CD4-positive, alpha-beta T cell treated with Interferon alpha-2 for 1 hour (primary cell): ENCODE data around the gene CMTM7.

Experiments
- DNase-seq, 2 donors: peaks; one replicate each; pipeline ENCODE4 v3.0.0-alpha.2; 2020 to 2022

The CMTM7 gene, protein sequence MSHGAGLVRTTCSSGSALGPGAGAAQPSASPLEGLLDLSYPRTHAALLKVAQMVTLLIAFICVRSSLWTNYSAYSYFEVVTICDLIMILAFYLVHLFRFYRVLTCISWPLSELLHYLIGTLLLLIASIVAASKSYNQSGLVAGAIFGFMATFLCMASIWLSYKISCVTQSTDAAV

DNA sequence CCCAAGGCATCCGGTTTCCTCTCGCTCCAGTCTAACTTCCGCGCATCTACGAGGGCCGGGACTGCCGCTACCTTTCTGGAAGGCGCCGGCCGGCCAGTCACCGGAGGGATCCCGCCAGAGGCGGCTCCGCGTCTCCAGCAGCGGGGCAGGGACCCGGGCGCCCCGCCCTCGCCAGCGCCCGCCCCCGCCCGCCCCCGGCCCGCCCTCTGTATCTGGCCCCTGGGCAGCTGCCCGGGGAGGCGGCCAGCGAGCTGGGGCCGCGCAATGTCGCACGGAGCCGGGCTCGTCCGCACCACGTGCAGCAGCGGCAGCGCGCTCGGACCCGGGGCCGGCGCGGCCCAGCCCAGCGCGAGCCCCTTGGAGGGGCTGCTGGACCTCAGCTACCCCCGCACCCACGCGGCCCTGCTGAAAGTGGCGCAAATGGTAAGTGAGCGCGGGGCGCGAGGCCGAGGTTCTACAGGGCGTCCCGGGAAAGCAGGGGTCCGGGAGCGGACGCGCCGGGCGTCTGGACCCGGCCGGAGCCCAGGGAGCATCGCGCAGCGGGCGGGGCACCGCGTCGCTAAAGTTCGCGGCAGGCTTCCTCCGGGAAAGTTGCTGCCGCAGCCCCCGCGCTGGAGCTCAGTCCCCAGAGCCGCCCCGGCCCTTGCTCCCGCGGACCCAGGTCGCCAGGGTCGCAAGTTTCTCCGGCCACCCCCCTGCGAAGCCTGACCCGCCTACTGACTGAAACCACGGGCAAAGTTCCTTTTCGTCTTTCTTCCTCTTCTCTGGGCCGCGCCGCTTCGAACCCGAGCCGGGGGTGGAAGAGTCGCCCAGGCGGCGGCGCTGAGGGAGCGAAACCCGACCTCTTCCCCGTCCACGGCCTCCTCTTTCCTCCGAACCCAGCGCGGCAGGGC is at the start of gene CMTM7:
Gene CMTM7, plus strand, starts transcription at position 211 of the 893 bp plus-strand sequence. Its CDS starts 54 bp downstream, at position 265.
- DNase-seq: peak; percentile 62 to 77

DNA sequence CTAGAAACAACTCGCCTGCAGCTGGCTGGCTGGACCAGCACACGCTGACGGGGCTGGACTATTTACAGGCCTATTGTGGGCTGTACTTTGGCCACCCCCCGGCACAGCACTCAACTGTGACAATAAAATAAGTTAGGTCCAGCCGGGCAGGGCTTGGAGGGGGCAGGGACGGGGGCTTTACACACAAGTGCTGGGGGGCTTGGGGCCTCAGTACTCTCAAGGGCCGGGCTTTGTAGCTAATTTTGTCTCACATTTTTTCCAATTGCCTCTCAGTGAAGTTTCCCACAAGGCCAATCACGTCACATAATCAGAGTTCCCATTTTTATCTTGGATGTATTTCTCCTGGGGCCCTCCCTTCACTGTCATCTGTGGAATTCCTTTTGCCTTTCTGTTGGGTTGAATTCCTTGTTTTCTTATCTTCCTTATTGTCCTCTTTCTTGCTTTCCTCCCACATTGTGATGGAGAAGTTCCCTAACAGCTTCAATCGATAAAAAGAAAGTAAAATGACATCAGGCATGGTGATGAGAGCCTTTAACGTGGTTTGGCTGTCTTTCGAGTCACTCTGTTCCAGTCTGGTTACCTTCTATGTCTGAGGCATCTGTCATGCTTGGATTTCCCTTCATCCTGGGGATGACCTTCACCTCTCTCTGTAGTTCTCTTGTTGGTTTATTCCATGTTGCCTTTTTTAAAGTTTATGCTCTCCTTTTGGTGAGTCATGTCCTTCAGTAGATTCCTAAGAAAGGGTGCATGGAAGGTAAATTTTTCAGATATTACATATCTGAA is 44.1 kb upstream of the CMTM7 start:
- DNase-seq: no peak

DNA sequence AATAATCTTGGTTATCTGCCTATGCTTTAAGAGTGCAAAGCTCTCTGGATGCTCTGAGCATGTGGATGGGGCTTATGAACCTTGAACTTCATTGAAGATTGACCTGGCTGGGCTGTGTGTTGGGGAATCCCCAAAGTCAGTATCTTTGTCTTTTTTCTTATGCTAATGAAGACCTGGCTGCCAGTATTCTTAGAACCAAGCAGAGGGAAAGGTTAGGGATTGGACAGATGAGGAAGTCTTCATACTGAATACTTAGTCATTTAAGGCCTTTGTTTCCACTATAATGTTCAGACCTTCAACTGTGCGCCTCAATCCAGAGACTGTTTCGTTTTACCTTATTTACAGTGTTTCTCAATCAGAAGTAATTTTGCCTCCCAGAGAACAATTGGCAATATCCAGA is 42.5 kb upstream of the CMTM7 start:
- DNase-seq: no peak

DNA sequence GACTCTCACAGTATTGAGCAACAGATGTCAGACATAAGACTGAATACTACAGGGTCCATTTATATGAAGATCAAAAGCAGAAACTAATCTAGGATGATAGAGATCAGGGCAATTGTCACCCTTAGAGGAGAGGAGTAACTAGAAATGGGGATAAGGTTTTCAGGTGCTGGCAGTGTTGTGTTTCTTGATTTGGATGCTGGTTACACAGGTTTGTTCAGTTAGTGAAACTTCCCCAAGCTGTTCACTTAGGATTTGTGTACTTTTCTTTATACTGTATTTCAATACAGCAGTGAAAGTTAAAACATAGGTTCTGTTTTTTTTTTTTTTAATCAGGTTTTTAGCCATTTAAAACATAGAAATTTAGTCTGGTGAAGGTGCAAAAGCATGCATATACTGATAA is 39.1 kb upstream of the CMTM7 start:
- no peak for DNase-seq

DNA sequence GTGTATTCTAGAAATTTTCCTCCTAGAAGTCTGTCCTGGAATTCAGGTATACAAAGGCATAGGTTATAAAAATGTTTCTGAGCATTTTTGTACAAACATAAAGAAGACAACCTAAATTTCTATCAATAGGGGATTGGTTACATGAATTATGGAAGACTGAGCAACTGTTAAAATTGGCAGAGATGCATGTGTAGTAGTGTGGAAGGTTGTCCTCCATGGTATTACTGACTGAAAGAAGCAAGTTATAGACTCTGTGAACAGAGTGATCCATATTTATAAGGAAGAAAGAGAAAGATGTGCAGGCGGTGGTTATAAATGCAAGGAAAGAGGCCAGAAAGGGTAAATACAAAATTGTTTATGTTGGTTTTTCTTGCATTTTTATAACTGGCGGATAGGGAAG is 38.3 kb upstream of the CMTM7 start:
- DNase-seq: no peak

DNA sequence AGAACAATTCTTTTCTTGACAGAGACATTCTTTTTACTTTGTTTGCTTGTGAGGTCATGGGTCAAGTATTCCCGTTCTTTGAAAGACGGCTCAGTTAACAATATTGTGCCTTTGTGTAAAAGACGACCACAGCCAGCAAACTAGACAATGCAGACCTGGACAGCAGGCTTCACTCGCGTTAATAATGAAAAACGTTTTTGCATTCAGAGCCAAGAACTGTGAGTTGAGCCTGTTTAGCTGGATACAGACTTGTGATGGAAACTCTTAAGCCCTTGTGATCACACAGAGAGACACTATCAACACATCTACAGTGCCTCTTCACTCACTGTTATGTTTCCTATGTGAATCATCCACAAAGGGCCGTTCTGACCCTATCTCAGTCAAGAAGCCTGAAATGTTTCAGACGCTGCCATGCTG is 37.3 kb upstream of the CMTM7 start:
- no peak for DNase-seq

DNA sequence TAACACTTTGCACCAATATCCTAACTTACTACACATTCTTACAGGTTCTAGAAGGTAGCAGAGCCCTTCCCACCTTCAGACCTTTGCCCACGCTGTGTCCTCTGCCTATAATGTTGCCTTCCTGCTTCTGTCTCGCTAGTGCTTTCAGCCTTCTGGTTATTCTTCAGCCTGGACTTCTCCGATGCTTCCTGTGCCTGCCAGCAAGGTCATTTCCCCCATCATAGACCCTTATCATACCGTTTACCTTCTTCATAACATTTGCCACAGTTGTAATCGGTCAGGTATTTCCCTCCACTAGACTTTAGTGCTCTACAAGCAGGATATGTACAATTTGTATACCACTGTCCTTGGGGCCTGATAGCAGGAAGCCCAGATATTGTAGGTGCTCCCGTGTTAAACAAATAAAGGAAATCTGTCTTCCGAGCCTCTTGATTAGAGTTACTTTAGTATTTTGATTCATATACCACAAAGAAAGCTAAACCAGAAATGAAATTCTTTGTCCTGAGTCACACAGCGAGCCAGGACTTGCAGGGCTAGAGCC is 35.8 kb upstream of the CMTM7 start:
- no peak for DNase-seq

DNA sequence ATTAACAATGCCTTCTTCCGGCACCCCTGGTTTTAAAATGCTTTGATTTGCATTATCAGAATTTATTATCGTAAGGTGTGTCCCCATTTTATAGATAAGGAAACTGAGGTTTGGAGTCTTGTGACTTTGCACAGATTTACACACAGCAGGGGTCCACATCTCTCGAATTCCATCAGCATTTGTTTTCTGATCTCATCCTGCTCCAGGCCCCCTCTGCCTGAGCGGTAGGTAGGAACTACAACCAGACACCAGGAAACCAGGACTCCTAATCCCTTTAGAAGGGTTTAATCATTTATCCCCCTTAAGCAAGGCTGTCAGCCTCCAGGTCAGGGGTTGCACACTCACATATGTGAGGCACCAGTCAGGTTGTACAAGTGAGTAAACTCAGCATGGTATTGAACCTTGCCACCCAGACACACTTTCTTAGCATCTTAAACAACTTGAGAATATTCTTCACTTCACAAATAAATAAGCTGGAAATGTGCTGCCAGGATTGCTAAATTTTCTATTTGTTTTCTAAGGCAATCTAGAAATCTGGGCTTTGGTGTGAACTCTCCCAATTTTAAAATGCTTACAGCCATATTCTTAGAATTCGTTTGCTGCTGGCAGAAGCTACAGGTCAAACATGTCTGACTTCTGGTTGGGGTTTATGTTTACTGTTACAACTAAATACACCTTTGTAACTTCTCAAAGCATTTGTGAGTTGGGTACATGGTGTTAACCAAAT is 31.7 kb upstream of the CMTM7 start:
- DNase-seq: no peak

DNA sequence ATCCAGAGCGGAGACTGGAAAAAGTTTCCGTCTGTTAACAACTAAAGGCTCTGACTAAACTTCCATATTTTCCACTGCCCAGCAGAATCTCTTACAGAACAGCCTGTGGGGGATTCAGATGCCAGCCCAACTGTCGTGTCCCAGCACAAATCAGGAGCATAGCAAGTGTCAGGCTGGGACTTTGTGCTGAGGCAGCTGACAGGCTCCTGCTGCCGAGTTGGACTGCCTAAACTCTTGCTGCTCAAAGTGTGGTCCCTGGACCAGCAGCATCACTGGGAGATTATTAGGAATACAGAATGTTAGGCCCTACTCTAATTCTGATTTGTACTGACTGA is 31.2 kb upstream of the CMTM7 start:
- DNase-seq: no peak

DNA sequence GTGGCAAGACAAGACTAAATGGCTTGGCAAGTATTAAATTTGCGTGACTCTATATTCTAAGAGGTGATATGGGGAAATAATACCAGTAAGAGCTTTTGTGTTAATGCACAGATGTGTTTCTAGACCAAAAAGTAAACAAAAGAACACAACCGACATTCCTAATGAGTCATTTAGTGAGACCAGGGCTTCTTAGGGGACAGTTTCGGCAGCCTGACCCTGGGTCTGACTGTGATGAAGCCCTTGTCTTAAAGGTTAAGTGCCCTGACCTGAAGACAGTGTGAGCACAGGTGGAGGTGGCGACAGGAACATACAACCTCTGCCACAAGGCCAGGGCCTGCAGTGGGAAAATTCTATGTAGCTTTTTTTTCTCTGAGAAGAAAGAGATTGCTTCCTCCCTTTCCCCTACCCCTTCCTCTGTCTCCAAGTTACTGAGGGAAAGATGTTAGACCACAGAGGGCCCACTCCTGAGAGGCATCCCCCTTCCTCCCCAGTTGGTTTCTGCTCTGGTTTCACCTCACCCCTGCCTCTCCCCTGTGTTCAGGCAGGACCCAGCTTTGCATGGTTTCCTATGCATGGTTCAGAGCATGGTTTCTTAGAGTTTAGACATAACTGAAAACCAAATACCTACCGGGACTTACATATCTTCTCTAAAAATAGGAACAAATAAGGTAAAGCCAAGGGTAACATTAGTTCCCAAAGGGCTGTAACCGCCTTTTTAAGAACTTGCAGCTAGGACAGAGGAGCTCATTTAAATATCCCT is 24.8 kb upstream of the CMTM7 start:
- no peak for DNase-seq

DNA sequence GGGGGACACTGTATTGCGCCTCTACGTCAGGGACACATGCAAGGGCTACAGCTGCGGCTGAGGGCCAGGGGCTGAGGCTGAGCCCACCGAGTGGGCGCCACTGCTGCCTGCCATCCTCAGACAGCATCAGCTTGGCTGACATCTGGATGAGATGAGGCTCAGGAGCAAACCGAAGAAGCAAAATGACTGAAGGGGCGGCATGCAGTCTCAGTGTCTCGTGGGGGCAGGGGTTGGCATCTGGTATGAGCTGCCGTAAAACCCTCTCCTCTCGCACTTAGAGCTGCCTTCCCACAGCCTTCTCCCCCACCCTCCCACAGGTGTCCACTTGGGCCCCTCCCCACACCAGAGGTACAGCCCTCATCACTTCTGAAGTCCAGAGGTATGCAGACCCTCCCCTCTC is 24.2 kb upstream of the CMTM7 start:
- no peak for DNase-seq

DNA sequence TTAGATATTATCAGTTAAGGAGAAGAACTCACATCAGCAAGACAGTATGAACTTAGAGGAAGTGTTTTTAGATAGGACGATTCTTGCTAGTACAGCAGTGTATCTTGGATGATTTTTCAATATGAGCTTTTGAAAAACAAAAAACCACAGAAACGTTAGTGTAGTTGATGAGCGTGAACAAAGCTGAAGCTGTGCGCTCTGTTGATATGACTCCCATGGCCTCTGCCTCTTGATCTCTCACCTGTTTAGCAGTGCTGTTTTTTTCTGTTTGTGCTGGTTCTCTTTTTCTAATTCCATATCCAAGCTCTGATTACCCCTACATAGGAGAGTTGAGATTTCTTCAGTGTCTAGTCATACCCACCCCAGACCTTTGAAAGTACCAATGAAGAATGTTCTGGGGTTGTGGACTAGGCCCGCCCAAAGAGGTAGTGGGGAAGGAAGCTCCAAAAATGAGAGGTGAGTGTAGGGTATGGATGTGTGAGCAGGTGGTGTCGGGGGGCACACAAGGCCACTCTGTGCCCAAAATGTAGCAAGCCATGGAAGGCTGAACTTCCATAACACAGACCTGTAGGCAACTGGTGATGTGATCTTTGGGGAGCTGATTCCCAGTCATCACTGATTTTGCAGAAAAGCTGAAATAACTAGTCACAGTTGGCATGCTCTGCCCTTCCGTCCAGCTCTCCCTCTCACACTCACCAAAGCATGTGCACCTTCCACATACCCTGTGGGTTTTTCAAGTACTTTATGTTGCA is 20.0 kb upstream of the CMTM7 start:
- peak in 1 of 2 donors; percentile 23 for DNase-seq

DNA sequence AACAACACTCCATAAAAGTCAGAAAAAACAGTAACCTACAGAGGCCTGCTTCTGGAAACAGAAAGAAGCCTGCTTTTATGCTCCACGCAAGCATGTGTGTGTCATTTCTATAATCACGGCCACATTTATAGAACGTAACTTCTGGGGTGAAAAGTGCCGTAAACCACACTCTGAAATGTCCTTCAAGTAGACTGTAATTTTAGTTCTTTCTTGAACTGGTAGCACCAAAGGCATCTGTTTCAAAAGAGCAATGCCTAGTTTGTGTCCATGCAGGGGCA is 19.5 kb upstream of the CMTM7 start:
- no peak for DNase-seq

DNA sequence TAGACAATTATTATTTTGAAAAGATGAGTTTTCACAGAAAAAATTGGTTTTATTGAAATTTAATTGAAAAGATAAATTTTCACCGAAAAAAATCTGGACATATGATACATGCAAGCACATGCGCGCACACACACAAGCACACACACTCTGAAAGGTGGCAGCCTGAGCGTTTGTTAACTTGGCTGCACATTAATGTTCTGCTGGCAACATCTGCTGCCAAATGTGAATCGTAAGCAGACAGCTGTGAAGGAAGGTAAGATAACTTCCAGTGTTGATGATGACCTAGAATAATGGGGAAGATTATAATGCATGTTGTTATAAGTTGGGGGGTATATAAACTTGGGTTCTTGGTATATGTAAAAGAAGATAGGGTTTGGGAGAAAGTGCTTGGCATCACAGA is 18.4 kb upstream of the CMTM7 start:
- no peak for DNase-seq

DNA sequence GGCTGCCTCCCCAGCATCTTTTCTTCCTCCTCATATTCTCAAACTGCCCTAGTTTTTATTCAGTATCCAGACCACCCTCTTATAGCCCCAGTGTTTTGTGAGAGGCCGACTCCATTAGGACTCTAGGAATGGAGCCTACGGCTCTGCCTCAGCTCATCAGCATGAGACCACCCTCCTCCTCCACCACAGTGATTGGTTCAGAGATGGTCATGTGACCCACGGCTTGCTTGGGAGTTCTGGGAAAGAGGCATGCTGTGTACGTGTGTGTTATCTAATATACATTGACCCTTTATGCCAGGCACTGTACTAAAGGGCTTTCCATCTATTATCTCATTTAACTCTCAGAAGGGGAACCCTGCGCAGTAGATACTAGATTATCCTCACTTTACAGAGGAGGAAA is 17.8 kb upstream of the CMTM7 start:
- no peak for DNase-seq

DNA sequence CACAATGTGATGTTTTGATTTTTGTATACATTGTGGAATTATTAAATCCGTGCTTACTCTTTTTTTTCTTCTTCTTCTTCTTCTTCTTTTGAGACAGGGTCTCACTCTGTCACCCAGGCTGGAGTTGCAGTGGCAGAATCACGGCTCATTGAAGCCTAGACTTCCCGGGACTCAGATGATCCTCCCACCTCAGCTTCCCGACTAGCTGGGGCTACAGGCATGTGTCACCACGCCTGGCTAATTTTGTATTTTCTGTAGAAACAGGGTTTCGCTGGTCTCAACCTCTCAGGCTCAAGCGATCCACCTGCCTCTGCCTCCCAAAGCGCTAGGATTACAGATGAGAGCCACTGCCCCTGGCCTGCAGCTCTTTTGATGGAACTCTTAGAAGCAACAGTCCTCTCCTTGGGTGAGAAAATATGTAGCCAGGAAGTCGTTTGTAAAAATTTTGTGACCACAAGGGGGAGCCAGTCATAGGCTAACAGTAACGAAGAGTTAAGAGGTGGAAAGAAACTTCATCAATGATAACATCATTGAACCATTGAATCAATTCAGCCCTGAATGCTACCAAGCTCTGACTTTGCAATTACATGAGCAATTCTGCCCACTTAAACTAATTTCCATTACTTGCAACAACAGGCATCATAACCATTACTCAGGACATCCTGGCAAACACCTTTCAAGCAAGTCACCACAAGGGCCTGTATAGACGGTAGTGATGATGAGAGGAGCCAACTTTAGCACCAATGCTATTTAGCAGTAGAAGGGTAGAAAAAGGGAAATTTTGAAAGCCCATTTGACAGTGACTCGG is 16.7 kb upstream of the CMTM7 start:
- DNase-seq: peak; percentile 76 to 88

DNA sequence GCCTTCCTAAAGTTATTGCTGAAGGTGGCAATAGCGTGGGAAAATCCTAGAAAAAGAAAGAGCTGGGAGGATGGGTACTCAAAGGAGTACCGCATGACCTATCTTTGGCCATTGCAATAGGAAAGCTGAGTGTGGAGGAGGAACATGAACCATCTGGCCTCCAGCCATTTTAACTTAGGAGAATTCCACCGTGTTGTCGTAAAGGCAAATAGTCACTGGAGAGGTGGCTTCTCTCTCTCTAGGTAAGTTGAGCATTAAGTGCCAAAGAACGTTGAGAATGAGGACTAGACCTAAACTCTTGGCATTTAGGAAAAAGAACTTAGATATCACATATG is 16.1 kb upstream of the CMTM7 start:
- DNase-seq: no peak

DNA sequence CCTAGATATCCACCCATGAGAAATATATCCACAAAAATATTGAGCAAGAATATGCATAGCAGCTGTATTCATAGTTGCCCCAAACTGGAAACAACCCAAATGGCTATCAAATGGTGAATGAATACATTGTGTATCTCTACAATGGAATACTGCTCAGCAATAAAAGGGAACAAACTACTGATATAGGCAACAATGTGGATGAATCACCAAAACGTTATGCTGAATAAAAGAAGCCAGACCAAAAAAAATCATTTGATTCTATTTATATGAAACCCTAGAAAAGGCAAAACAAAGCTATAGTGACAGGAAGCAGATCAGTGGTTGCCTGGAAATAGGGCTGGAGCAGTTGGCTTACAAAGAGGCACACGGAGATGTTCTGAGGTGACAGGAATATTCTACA is 15.5 kb upstream of the CMTM7 start:
- no peak for DNase-seq

DNA sequence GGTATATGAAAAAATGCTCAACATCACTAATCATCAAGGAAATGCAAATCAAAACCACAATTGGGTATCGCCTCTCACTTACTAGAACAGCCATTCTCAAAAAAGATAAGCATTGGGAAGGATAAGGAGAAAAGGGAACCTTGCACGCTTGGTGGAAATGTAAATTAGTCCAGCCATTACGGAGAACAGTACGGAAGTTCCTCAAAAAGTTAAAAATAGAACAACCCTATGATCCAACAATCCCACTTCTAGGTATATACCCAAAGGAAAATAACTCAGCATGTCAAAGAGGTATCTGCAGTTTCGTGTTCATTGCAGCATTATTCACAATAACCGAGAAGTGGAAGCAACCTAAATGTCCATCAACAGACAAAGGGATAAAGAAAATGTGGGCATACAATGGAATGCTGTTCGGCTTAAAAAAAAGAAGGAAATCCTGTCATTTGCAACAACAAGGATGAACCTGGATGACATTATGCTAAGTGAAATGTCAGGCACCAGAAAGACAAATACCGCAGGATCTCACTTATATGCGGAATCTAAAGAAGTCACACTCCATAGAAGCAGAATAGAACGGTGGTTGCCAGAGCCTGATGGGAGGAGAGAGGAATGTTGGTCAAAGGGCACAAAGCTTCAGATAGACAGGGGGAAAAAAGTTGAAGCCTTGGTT is 11.7 kb upstream of the CMTM7 start:
- DNase-seq: no peak

DNA sequence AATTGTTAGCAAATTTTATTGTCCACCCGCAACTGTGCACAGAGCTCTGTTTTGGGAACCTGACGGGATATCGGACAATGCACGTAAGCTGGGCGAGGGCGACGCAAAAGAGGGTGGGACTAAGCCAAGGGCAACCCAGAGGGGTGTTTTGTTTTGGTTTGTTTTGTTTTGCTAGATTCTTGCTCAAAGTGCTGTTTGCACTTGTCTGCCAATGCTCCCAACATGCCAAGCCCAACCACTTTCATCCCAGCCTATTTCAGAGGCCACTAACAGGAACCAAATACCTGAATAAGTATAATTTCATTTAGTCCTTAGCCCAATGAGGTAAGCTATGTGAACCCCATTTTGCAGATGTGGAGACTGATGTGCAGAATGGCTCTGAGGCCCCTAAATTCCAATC is 9.7 kb upstream of the CMTM7 start:
- DNase-seq: no peak
